Ascending aorta (tissue), 2 donors: ENCODE results near the gene FMN2. TPM values are rescaled to one million over a fixed set of nuclear protein-coding genes. Genes with fewer than 3 reads are reported as not detected.

Source experiments
- DNase-seq, 2 donors: peaks; one replicate each; pipeline ENCODE4 v3.0.0-alpha.2; 2019; ENCODE audit warnings: low spot score in 2 of 2
- H3K27ac ChIP-seq, 2 donors: fragments of 200-600 bp; sonication (generic); one replicate each; pipeline ENCODE4 v1.5.1; 2016 to 2017; ENCODE audit warnings: mild to moderate bottlenecking in 1 of 2
- H3K27me3 ChIP-seq: fragments of 200-600 bp; sonication (generic); one replicate; pipeline ENCODE4 v1.5.1; 2017
- H3K36me3 ChIP-seq, 2 donors: fragments of 200-600 bp; sonication (generic); one replicate each; pipeline ENCODE4 v1.5.1; 2016
- H3K4me1 ChIP-seq, 2 donors: fragments of 200-600 bp; sonication (generic); one replicate each; pipeline ENCODE4 v1.5.1; 2016 to 2017; ENCODE audit warnings: mild to moderate bottlenecking in 1 of 2
- H3K4me3 ChIP-seq, 2 donors: fragments of 200-600 bp; sonication (generic); one replicate each; pipeline ENCODE4 v1.5.1; 2016 to 2017; ENCODE audit warnings: mild to moderate bottlenecking in 1 of 2
- H3K9me3 ChIP-seq, 2 donors: fragments of 200-600 bp; sonication (generic); one replicate each; pipeline ENCODE4 v1.5.1; 2016
- intact Hi-C: fragments of 100-400 bp; cut with DNase I; formaldehyde crosslinking; loops from one replicate; pipeline ENCODE4 v1.15.1; 2023
- total RNA-seq: library from RNA; depleted of rRNA; stranded (reverse); fragments of >200 nt; gene quantifications from one replicate; pipeline ENCODE4 v1.1.0, GENCODE V29; 2016
- TF ChIP-seq, protein P1 (sequence below), 3 experiments: fragments of 200-600 bp in 2 of 3; fragments of 450-650 bp in 1 of 3; sonication (generic) in 2 of 3; IDR thresholded peaks; one replicate each; pipeline ENCODE4 v1.5.1; 2016 to 2019; ENCODE audit warnings: antibody characterized with exemption in 3 of 3, mild to moderate bottlenecking in 1 of 3, moderate library complexity in 1 of 3

FMN2 gene
- total RNA-seq, 1 donor from 2014 or later, result not detected

DNA sequence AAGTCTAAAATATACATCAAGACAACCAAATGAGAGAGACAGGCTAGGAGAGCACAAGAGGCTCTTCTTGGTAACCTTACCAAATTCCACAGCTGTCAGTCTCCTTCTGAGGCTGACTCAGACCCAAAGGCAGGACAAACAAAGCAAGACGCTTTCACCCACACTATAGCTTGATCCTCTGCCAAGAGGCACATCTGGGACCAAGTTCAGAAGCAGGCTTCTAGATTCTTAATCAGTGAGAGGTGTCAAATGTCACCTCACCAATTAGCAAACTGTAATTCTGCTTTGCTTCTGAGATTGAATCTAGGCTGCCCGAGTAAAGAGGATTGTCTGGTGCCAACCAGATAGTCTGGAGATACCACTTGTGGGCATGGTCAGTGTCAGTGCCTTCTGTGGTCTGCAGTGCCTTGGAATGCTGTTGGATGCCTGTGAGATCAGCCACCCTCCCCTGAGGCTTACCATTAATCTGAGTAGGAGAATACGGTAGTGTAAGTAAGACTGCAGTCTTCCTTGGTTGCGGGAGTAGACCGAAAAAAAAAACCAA is 151.0 kb downstream of the FMN2 start:
- H3K4me1 ChIP-seq, result no peaks in the 10 kb centered on the region
- no peak overlapping the region for H3K27ac ChIP-seq
- intact Hi-C loops, result no loop called here
- H3K9me3 ChIP-seq, result no peaks in the 10 kb centered on the region
- no peak for DNase-seq
- H3K36me3 ChIP-seq, result no peaks in the 10 kb centered on the region
- H3K4me3 ChIP-seq, result no peak overlapping the region
- TF ChIP-seq, protein P1, sequence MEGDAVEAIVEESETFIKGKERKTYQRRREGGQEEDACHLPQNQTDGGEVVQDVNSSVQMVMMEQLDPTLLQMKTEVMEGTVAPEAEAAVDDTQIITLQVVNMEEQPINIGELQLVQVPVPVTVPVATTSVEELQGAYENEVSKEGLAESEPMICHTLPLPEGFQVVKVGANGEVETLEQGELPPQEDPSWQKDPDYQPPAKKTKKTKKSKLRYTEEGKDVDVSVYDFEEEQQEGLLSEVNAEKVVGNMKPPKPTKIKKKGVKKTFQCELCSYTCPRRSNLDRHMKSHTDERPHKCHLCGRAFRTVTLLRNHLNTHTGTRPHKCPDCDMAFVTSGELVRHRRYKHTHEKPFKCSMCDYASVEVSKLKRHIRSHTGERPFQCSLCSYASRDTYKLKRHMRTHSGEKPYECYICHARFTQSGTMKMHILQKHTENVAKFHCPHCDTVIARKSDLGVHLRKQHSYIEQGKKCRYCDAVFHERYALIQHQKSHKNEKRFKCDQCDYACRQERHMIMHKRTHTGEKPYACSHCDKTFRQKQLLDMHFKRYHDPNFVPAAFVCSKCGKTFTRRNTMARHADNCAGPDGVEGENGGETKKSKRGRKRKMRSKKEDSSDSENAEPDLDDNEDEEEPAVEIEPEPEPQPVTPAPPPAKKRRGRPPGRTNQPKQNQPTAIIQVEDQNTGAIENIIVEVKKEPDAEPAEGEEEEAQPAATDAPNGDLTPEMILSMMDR (IDR thresholded peaks at IDR 0.05), result no peak
- H3K27me3 ChIP-seq, result no peaks in the 10 kb centered on the region

DNA sequence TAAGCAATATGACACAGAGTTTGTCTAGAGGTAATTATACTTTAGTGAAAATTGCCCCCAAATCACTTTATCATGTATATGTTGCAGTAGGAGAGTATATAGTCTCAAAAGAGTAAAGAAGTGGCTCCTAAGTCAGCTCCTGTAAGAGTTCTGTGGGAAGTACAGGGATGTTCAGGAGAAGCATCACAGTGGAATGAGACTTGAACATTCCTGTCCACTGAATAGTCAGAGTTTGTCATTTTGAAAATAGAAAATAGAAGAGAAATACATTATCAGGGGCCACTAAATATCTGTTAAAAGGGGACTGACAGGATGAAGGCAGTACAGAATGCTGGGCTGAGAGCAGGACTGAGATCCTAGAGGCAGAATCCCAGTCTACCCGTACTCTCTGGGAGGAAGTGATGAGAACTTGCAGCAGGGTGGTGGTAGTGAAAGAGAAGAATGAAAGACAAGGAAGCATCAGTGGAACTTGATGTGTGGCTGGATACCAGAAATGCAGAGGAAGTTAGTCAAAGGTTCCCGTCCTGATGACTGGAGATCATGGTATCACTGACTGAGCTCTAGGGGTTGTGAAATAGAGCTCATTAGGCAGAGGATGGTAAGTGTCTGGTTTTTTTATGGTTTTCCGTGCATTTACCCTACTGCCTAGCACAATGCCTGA is 153.4 kb downstream of the FMN2 start:
- intact Hi-C loops, result no loop called here
- DNase-seq, result no peak
- Histone ChIP-seq H3K4me3 (no peak overlapping the region), H3K27ac (no peak overlapping the region), H3K36me3 (no peaks in the 10 kb centered on the region), H3K4me1 (no peaks in the 10 kb centered on the region), H3K9me3 (no peaks in the 10 kb centered on the region), H3K27me3 (no peaks in the 10 kb centered on the region)
- TF ChIP-seq, protein P1 (IDR thresholded peaks at IDR 0.05), result no peak

DNA sequence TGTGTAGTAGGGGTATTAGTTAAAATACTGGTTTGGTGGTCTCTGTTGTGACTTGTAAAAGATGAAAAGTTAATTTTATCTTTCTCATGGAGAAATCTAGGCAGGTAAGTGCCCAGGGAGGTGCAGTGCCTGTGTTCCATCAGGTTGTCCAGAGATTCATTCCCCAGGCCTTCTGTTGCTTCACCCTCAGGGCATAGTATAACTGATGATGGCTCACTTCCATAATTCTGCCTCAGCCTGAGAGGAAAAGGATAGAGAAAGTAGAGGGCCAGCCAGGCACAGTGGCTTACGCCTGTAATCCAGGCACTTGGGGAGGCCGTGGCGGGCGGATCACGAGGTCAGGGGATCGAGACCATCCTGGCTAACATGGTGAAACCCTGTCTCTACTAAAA is 153.9 kb downstream of the FMN2 start:
- Histone ChIP-seq H3K9me3 (no peaks in the 10 kb centered on the region), H3K27ac (no peak overlapping the region), H3K4me3 (no peak overlapping the region), H3K4me1 (no peaks in the 10 kb centered on the region), H3K27me3 (no peaks in the 10 kb centered on the region), H3K36me3 (no peaks in the 10 kb centered on the region)
- TF ChIP-seq, protein P1 (IDR thresholded peaks at IDR 0.05), result no peak
- DNase-seq, result no peak
- intact Hi-C loops, result no loop called here

DNA sequence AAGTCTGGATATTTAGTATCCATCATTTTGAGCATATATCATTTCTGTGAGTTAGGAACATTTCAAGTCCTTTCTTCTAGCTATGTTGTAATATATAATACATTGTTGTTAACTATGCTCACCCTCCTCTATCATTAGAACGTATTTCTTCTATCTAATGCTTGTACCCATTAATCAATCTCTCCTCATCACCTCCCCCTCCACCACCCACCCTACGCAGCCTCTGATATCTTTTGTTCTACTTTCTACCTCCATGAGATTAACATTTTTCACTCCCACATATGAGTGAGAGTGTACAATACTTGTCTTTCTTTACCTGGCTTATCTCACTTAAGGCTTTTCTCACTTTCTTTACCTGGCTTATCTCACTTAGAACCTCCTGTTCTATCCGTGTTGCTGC is 156.2 kb downstream of the FMN2 start:
- DNase-seq, result no peak
- Histone ChIP-seq H3K27ac (no peak overlapping the region), H3K4me1 (no peaks in the 10 kb centered on the region), H3K9me3 (no peaks in the 10 kb centered on the region), H3K4me3 (no peak overlapping the region), H3K27me3 (no peaks in the 10 kb centered on the region), H3K36me3 (no peaks in the 10 kb centered on the region)
- intact Hi-C loops, result no loop called here
- TF ChIP-seq, protein P1 (IDR thresholded peaks at IDR 0.05), result no peak

DNA sequence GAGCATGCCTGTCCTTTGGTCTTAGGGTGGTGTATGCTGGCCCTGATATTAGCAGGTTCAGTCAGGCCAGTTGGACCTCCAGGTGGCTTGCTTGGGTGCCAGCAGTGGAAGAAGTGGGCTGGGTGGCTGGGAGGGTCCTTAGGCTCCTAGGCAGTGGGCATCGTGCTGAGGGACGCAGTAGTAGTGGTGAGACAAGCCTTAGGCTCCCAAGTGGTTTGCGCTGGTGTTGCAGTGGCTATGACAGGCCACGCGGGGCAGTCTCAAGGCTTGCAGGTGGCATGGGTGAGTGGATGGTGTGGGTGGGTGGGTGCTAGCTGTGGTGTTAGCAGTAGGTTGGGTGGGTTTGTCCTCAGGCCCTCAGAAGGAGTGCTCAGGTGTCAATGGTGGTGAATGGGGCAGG is 162.3 kb downstream of the FMN2 start:
- Histone ChIP-seq H3K27me3 (no peaks in the 10 kb centered on the region), H3K36me3 (no peaks in the 10 kb centered on the region), H3K4me1 (no peaks in the 10 kb centered on the region), H3K9me3 (no peaks in the 10 kb centered on the region), H3K27ac (no peak overlapping the region), H3K4me3 (no peak overlapping the region)
- intact Hi-C loops, result no loop called here
- DNase-seq, result no peak
- TF ChIP-seq, protein P1 (IDR thresholded peaks at IDR 0.05), result no peak
